ENCODE results near the gene FECH. TPM values are rescaled to one million over a fixed set of nuclear protein-coding genes. Genes with fewer than 3 reads are reported as not detected.

FECH gene
- total RNA-seq, 1 experiment from 2014 or later, result 24.1 TPM

DNA sequence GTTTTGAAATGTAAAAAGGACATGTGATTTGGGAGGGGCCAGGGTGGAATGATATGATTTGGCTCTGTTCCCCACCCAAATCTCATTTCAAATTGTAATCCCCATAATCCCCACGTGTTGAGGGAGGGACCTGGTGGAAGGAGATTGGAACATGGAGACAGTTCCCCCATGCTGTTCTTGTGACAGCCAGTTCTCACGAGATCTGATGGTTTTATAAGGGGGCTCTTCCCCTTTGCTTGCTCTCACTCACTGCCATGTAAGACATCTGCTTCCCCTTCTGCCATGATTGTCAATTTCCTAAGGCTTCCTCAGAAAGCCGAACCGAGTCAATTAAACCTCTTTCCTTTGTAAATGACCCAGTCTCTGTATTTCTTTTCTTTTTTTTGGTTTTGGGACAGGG lies 39.2 kb downstream of the FECH start:
- Histone ChIP-seq H3K23ac (ENCODE audit: insufficient read length, low read depth, low read length) (no peak overlapping the region), H2BK20ac (ENCODE audit: low read depth, low read length, poor library complexity, severe bottlenecking) (no peak overlapping the region), H3K18ac (ENCODE audit: insufficient read length, low read depth, low read length) (no peak overlapping the region), H2AK5ac (ENCODE audit: insufficient read length, low read length) (no peak overlapping the region), H2BK120ac (ENCODE audit: low read depth, low read length, poor library complexity, severe bottlenecking) (no peak overlapping the region), H3K56ac (ENCODE audit: insufficient read length, low read depth, low read length) (no peak overlapping the region), H2BK5ac (ENCODE audit: insufficient read length, low read length) (no peak overlapping the region), H4K5ac (ENCODE audit: insufficient read length, low read depth, low read length) (no peak overlapping the region), H4K20me1 (ENCODE audit: control insufficient read depth, insufficient read depth, insufficient read length) (no peaks in the 10 kb centered on the region), H3K4me2 (ENCODE audit: insufficient read depth, insufficient read length, low read length) (no peak overlapping the region), H3K23me2 (ENCODE audit: insufficient read length, low read depth, low read length, poor library complexity, severe bottlenecking) (no peaks in the 10 kb centered on the region), H2BK12ac (ENCODE audit: insufficient read length, low read depth, low read length) (no peak overlapping the region), H3K14ac (ENCODE audit: insufficient read depth, low read length) (no peak overlapping the region), H3K4me1 (ENCODE audit: insufficient read depth, low read length) (no peaks in the 10 kb centered on the region), H2AFZ (ENCODE audit: low read length) (no peak overlapping the region), H3K27ac (ENCODE audit: insufficient read length, low read depth, low read length) (no peak overlapping the region), H3T11ph (ENCODE audit: low read length) (no peak overlapping the region), H2BK15ac (ENCODE audit: low read depth, low read length) (no peak overlapping the region), H4K8ac (replicated peaks; ENCODE audit: insufficient read length, low read depth, low read length) (no peak overlapping the region), H3K79me2 (ENCODE audit: insufficient read depth, low read length) (no peaks in the 10 kb centered on the region), H3K27me3 (ENCODE audit: insufficient read depth, low read length) (no peaks in the 10 kb centered on the region), H4K91ac (ENCODE audit: insufficient read length, low read depth, low read length) (no peak overlapping the region), H3K9me3 (ENCODE audit: control insufficient read depth, low read depth, low read length) (no peaks in the 10 kb centered on the region), H3K79me1 (ENCODE audit: insufficient read depth, low read depth, low read length, poor library complexity, severe bottlenecking) (no peaks in the 10 kb centered on the region), H3K9ac (ENCODE audit: extremely low read depth, insufficient read length, low read length) (no peak overlapping the region), H3K4ac (ENCODE audit: low read depth, low read length) (no peak overlapping the region)
- no peak overlapping the region for H3K4me3 Mint-ChIP-seq
- DNase-seq, result no peak
- H3K27ac Mint-ChIP-seq, result no peak overlapping the region; a peak in 1 of 7 replicates
- H3K36me3 Mint-ChIP-seq (ENCODE audit: insufficient read depth in 1 of 3, low read depth in 3 of 3), result peaks cover 0 to 3% (median 0%) of the 10 kb centered on the region in 3 experiments; a peak in 2 of 7 replicates
- H3K4me1 Mint-ChIP-seq, result peaks cover 6 to 10% of the 10 kb centered on the region in 2 experiments
- no peak for TF ChIP-seq CTCF (conservative IDR thresholded peaks at IDR 0.05)
- no peaks in the 10 kb centered on the region; a peak in 1 of 5 replicates for H3K9me3 Mint-ChIP-seq
- H3K27me3 Mint-ChIP-seq (ENCODE audit: low read depth), result no peaks in the 10 kb centered on the region
- no CpG with 5 or more reads among the region's 4 CpGs for WGBS (ENCODE audit: extremely low coverage, insufficient read length, low lambda C conversion rate)

All from H9 (cell line).